Measurements from ENCODE around the gene CADPS. TPM values are rescaled to one million over a fixed set of nuclear protein-coding genes. Genes with fewer than 3 reads are reported as not detected.

CADPS gene
- total RNA-seq, 1 donor from 2014 or later: not detected

DNA sequence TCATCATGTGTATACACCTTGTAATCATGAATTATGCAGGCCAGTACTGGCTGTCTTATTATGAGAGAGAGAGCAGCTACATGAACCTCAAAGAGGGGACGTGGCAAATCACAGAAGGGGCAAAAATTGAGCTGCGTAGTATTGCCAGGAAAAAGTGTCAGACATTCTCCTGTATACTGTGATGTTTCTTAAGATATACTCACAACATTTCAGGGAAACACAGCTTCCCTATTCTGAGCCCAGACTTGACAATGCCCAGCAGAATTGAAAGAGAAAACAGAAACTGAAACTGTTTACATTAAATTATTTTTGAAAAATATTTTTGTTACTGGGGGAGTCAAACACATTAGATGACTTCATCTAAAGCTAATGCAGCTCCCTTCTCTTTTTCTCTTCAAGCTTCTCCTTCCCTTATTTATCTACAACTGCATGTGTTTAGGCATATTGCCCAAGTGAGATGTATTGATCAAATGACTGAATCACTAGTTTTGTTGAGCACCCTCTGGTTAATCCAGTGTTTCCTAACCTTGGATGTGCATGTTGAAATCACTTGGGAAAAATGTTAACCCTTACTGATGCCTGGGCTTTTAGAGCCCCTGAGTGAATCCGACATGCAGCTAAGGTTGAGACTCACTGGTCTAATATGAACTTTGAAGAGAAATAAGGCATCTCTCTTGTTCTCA, 39.5 kb downstream of the CADPS start:
- TF ChIP-seq, protein P1, sequence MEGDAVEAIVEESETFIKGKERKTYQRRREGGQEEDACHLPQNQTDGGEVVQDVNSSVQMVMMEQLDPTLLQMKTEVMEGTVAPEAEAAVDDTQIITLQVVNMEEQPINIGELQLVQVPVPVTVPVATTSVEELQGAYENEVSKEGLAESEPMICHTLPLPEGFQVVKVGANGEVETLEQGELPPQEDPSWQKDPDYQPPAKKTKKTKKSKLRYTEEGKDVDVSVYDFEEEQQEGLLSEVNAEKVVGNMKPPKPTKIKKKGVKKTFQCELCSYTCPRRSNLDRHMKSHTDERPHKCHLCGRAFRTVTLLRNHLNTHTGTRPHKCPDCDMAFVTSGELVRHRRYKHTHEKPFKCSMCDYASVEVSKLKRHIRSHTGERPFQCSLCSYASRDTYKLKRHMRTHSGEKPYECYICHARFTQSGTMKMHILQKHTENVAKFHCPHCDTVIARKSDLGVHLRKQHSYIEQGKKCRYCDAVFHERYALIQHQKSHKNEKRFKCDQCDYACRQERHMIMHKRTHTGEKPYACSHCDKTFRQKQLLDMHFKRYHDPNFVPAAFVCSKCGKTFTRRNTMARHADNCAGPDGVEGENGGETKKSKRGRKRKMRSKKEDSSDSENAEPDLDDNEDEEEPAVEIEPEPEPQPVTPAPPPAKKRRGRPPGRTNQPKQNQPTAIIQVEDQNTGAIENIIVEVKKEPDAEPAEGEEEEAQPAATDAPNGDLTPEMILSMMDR (IDR thresholded peaks at IDR 0.05): no peak
- intact Hi-C loops (cut with DNase I): no loop called here
- H3K9me3 ChIP-seq: no peaks in the 10 kb centered on the region
- no peaks in the 10 kb centered on the region for H3K36me3 ChIP-seq
- no peaks in the 10 kb centered on the region for H3K27me3 ChIP-seq
- DNase-seq (ENCODE audit: low spot score in 2 of 2): no peak
- H3K27ac ChIP-seq: no peak overlapping the region
- H3K4me3 ChIP-seq: no peak overlapping the region
- no peaks in the 10 kb centered on the region for H3K4me1 ChIP-seq

DNA sequence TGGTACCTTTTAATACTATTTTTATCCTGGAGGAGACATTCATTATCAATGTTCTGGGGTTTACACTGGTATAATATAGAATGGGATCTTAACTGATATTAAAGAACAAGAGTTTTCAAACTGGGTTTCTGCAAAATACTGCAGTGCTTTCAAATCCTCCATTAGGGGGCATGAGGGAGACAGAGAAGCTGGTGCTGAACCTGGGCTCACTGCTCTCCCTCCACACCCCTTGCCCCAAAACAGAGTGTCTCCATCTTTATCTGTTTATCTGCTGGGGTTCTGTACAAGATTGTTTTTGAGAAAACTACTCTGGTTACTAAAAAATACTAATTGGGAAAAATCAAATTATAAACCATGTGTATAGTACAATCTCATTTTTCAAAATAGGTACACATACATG, 41.7 kb downstream of the CADPS start:
- Histone ChIP-seq H3K4me3 (no peak overlapping the region), H3K4me1 (no peaks in the 10 kb centered on the region), H3K36me3 (no peaks in the 10 kb centered on the region), H3K9me3 (no peaks in the 10 kb centered on the region), H3K27me3 (no peaks in the 10 kb centered on the region), H3K27ac (no peak overlapping the region)
- intact Hi-C loops (cut with DNase I): no loop called here
- DNase-seq (ENCODE audit: low spot score in 2 of 2): no peak
- TF ChIP-seq, protein P1 (IDR thresholded peaks at IDR 0.05): no peak

DNA sequence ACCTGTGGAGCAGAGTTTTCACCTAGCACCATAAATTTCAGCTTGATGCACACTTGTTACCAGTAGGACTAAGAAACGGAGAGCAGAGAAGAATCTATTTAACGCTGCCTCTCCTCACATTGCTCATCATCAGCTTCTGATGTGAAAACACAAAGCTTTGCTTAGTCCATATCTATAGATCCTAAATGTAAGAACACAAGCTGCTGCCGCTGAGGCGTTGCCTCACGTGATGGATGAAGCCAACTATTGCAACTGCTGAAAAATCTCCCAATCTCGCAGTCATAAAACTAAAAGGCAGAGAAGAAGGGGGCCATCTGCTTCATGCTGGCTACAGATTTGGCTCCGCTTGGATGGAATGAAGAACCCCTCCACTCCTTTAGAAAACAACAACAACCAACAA, 42.7 kb downstream of the CADPS start:
- Histone ChIP-seq H3K27me3 (no peaks in the 10 kb centered on the region), H3K4me1 (no peaks in the 10 kb centered on the region), H3K4me3 (no peak overlapping the region), H3K9me3 (no peaks in the 10 kb centered on the region), H3K36me3 (no peaks in the 10 kb centered on the region), H3K27ac (no peak overlapping the region)
- intact Hi-C loops (cut with DNase I): no loop called here
- DNase-seq (ENCODE audit: low spot score in 2 of 2): no peak
- TF ChIP-seq, protein P1 (IDR thresholded peaks at IDR 0.05): no peak

DNA sequence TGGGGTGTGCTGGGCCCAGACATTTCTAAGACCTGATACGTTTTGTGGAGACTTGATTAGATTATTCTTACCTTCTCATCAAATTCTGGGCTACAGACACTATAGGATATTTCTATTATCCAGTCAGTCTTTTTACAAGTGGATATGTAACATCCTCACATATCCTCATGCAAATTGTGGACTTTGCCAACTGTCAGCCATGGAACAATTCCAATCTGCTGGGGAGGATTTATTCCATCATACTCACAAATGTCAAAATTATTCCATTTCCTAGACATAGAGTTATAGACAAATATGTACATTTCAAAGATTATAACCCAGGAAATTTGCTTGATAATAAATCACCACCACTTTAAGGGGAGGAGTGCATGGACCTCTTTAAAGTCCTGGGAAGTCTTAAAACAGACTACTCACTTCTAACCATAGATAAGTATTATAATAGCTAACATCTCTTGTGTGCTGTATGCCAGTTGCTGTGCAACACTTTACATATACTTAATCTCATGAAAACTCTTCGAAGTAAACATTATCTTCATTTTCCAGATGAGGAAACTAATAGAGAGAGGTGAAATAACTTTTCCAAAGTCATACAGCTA, 44.4 kb downstream of the CADPS start:
- no peak overlapping the region for H3K27ac ChIP-seq
- no peaks in the 10 kb centered on the region for H3K36me3 ChIP-seq
- no peak overlapping the region for H3K4me3 ChIP-seq
- H3K9me3 ChIP-seq: no peaks in the 10 kb centered on the region
- no peaks in the 10 kb centered on the region for H3K4me1 ChIP-seq
- TF ChIP-seq, protein P1 (IDR thresholded peaks at IDR 0.05): no peak
- DNase-seq (ENCODE audit: low spot score in 2 of 2): no peak
- intact Hi-C loops (cut with DNase I): no loop called here
- no peaks in the 10 kb centered on the region for H3K27me3 ChIP-seq

DNA sequence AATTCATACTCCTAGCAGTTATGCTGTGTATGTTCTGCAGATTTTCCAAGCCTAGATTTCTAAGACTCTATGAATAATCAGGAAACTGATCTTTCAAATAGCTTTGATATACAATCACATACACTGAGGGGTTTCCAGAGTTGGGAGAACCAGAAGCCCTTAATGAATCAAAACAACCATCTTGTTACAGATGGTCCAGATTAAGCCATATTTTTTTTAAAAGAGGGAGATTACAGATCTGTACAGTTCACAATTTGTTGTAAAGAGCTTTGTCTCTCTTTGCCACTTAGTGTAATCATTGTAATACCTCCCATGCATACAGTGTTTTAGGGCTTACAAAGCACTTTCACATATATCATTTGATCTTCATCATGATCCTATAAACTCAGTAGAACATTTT, 47.7 kb downstream of the CADPS start:
- Histone ChIP-seq H3K4me3 (no peak overlapping the region), H3K27me3 (no peaks in the 10 kb centered on the region), H3K27ac (no peak overlapping the region), H3K36me3 (no peaks in the 10 kb centered on the region), H3K9me3 (no peaks in the 10 kb centered on the region), H3K4me1 (no peaks in the 10 kb centered on the region)
- intact Hi-C loops (cut with DNase I): no loop called here
- TF ChIP-seq, protein P1 (IDR thresholded peaks at IDR 0.05): no peak
- no peak for DNase-seq (ENCODE audit: low spot score in 2 of 2)
